Measurements from ENCODE around the gene OCSTAMP.

OCSTAMP gene

GRCh38 chr20:46559001-46559400 lies 8.5 kb upstream of the OCSTAMP start:
- no peak for DNase-seq (ENCODE audit: extremely low read depth, low read depth)
- no peak for TF ChIP-seq CTCF (IDR thresholded peaks at IDR 0.05; ENCODE audit: low read depth, low read length)

GRCh38 chr20:46558511-46558959 lies 8.1 kb upstream of the OCSTAMP start:
- TF ChIP-seq CTCF (IDR thresholded peaks at IDR 0.05; ENCODE audit: low read depth, low read length): no peak
- peak; percentile 38 for DNase-seq (ENCODE audit: extremely low read depth, low read depth)

GRCh38 chr20:46557231-46557956 lies 6.9 kb upstream of the OCSTAMP start:
- no peak for TF ChIP-seq CTCF (IDR thresholded peaks at IDR 0.05; ENCODE audit: low read depth, low read length)
- peak; percentile 46 for DNase-seq (ENCODE audit: extremely low read depth, low read depth)

GRCh38 chr20:46555370-46555956 lies 5.0 kb upstream of the OCSTAMP start:
- no peak for DNase-seq (ENCODE audit: extremely low read depth, low read depth)

GRCh38 chr20:46554828-46555227 lies 4.4 kb upstream of the OCSTAMP start:
- DNase-seq (ENCODE audit: extremely low read depth, low read depth): no peak
- TF ChIP-seq CTCF (IDR thresholded peaks at IDR 0.05; ENCODE audit: low read depth, low read length): no peak

More at GRCh38 chr20:46555370-46555956, 5.0 kb upstream of the OCSTAMP start:
- TF ChIP-seq CTCF (IDR thresholded peaks at IDR 0.05; ENCODE audit: low read depth, low read length): no peak

GRCh38 chr20:46553926-46554325 lies 3.5 kb upstream of the OCSTAMP start:
- no peak for TF ChIP-seq CTCF (IDR thresholded peaks at IDR 0.05; ENCODE audit: low read depth, low read length)
- no peak for DNase-seq (ENCODE audit: extremely low read depth, low read depth)

Measured in AG09319 (cell line).